SK-N-SH treated with all-trans-retinoic acid at 6 μM for 48 hours (cell line): Measurements from ENCODE around the gene SLC39A3.

Experiments used
- CREB5 ChIP-seq: fragments of 250-450 bp; sonication (Bioruptor Pico); IDR thresholded peaks from 2 replicates; pipeline ENCODE4 v1.5.1; 2020; ENCODE audit warnings: low read depth, mild to moderate bottlenecking, moderate library complexity
- CSDC2 ChIP-seq: fragments of 250-450 bp; sonication (Bioruptor Pico); IDR thresholded peaks from 2 replicates; pipeline ENCODE4 v1.5.0; 2020; ENCODE audit warnings: mild to moderate bottlenecking, moderate library complexity
- RARB ChIP-seq: fragments of 250-450 bp; sonication (Bioruptor Pico); IDR thresholded peaks from 2 replicates; pipeline ENCODE4 v1.8.0; 2021; ENCODE audit warnings: mild to moderate bottlenecking, moderate library complexity
- SNAI2 ChIP-seq: fragments of 250-450 bp; sonication (Bioruptor Pico); IDR thresholded peaks from 2 replicates; pipeline ENCODE4 v1.5.0; 2020; ENCODE audit warnings: mild to moderate bottlenecking, moderate library complexity
- TCF4 ChIP-seq: fragments of 250-450 bp; sonication (Bioruptor Pico); IDR thresholded peaks from 2 replicates; pipeline ENCODE4 v1.8.0; 2021; ENCODE audit warnings: mild to moderate bottlenecking, moderate library complexity, borderline replicate concordance
- ZFP3 ChIP-seq: fragments of 250-450 bp; sonication (Bioruptor Pico); IDR thresholded peaks from 2 replicates; pipeline ENCODE4 v1.5.0; 2020; ENCODE audit warnings: mild to moderate bottlenecking, moderate library complexity
- ZFP30 ChIP-seq: fragments of 450-650 bp; formaldehyde crosslinking; IDR thresholded peaks from 2 replicates; pipeline ENCODE4 v1.5.0; 2022; ENCODE audit warnings: mild to moderate bottlenecking, moderate library complexity
- ZNF8 ChIP-seq: fragments of 450-650 bp; formaldehyde crosslinking; IDR thresholded peaks from 2 replicates; pipeline ENCODE4 v1.5.0; 2020; ENCODE audit warnings: mild to moderate bottlenecking, moderate library complexity
- TF ChIP-seq, protein P1 (sequence below): fragments of 250-450 bp; sonication (Bioruptor Pico); IDR thresholded peaks from 2 replicates; pipeline ENCODE4 v1.5.1; 2021; ENCODE audit warnings: mild to moderate bottlenecking, moderate library complexity

DNA sequence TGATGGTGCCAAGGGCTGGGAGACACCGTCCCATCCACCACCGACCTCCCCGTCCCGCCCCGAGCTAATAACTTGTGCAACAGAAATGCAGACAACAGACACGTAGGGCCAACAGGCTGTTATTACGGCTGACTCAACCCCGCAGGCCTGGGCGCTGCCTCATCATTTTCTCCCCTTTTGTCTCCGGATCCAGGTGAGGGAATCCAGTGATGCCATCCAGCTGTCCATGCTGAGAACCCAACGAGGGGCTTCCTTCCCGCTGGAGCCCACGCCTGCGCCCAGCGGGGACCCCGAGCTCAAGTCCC lies 12.2 kb downstream of the SLC39A3 start:
- TF ChIP-seq CSDC2 (CRISPR knock-in tag) (no peak), TCF4 (no peak), RARB (CRISPR knock-in tag) (no peak), ZNF8 (CRISPR knock-in tag) (no peak), ZFP30 (CRISPR knock-in tag) (no peak), CREB5 (CRISPR knock-in tag) (no peak), SNAI2 (no peak), ZFP3 (CRISPR knock-in tag) (no peak)
- TF ChIP-seq, protein P1, sequence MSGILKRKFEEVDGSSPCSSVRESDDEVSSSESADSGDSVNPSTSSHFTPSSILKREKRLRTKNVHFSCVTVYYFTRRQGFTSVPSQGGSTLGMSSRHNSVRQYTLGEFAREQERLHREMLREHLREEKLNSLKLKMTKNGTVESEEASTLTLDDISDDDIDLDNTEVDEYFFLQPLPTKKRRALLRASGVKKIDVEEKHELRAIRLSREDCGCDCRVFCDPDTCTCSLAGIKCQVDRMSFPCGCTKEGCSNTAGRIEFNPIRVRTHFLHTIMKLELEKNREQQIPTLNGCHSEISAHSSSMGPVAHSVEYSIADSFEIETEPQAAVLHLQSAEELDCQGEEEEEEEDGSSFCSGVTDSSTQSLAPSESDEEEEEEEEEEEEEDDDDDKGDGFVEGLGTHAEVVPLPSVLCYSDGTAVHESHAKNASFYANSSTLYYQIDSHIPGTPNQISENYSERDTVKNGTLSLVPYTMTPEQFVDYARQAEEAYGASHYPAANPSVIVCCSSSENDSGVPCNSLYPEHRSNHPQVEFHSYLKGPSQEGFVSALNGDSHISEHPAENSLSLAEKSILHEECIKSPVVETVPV (CRISPR knock-in tag), result no peak
